Activated CD8-positive, alpha-beta memory T cell treated with anti-CD3 and anti-CD28 coated beads, Interleukin-2, amount 50 U/mL, for 1 hour (primary cell): ENCODE data around the gene CREB3L2.
"Not testable (repeated sequence)": the region's sequence is repeated elsewhere in the genome, so short reads cannot be mapped to it uniquely, and the experiment has no call there.

ENCODE experiments used
- DNase-seq: peaks from one replicate; pipeline ENCODE4 v3.0.0-alpha.2; 2020; ENCODE audit errors: extremely low read depth

CREB3L2 gene

DNA sequence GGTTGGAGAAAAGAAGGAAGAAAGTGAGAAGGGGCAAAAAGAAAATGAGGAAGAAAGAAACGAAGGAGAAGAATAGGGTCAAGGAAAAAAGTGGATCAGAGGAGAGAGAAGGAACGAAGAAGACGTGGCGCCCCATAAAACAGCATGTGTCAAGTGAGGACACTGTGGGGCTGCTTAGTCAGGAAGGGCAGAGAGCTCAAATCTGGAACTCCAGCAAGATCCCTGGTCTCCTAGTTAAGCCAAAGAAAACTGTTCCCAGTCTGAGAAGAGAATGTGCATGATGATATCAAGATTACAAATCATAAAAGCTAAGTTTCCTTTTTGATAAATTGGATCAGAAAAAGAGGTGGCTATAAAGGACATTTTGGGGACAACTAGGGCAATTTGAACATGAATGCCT, 33.0 kb downstream of the CREB3L2 start:
- no peak for DNase-seq

DNA sequence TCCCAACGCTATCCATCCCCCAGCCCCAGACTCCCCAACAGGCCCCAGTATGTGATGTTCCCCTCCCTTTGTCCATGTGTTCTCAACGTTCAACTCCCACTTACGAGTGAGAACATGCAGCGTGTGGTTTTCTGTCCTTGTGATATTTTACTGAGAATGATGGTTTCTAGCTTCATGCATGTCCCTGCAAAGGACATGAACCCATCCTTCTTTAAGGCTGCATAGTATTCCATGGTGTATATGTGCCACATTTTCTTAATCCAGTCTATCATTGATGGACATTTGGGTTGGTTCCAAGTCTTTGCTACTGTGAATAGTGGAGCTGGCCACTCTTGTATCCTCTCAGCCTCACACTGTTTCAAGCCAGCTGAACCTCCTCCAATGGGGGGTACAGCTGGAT, 33.5 kb downstream of the CREB3L2 start:
- not testable (repeated sequence) for DNase-seq

DNA sequence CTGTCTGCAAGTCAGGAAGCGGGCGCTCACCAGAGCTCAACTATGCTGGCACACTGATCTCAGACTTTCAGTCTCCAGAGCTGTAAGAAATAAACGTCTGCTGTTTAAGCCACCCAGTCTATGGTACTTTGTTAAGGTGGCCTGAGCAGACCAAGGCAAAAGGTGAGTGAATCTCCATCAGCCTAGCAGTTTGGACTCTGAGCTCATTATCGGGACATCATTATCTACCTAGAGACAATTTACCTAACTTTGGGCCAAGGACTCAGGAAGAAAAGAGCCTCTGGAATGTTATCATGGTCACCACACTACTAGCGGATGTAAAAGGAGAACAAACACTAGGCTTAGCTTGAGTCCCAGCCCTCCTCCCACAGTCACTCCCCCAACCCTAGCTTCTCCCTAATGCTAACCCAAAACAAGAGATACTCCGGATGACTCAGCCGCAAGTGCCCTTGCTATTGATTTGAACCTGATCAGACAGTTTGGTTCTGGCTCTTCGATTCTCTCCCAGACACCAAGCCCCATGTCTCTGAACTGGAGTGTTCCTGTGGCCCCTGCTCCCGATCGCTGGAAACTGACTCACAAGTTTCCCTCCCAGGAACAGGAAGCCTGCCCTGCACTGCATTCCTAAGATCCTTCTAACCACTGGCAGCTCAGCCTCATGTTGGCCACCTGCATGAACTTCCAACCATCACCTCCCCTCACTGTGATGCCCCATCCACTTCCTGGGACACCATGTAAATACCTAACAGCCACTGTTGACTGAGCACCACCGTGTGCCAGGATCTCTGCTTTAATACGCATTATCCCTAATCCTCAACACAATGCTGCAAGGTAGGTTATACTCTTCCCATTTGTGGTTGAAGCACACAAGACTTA, 34.5 kb downstream of the CREB3L2 start:
- no peak for DNase-seq

DNA sequence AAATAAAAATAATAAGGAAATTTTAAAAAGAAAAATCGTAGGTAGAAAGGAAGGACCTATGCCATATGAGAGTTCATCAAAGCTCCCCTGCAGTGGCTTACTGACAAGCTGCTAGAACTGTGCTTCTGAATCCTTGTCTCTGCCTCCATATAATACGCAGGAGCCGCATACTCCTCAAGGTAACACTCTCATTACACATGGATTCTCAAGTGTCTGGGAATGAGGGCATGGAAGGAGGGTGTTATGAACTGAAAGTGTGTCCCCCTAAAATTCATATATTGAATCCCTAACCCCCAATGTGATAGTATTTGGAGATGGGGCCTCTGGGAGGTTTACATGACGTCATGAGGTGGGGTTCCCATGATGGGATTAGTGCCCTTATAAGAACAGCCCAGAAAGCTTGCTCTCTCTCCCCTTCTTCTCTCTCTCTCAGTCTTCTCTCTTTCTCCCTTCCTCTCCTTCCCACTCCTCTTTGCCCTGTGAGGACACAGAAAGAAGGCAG, 35.2 kb downstream of the CREB3L2 start:
- no peak for DNase-seq

DNA sequence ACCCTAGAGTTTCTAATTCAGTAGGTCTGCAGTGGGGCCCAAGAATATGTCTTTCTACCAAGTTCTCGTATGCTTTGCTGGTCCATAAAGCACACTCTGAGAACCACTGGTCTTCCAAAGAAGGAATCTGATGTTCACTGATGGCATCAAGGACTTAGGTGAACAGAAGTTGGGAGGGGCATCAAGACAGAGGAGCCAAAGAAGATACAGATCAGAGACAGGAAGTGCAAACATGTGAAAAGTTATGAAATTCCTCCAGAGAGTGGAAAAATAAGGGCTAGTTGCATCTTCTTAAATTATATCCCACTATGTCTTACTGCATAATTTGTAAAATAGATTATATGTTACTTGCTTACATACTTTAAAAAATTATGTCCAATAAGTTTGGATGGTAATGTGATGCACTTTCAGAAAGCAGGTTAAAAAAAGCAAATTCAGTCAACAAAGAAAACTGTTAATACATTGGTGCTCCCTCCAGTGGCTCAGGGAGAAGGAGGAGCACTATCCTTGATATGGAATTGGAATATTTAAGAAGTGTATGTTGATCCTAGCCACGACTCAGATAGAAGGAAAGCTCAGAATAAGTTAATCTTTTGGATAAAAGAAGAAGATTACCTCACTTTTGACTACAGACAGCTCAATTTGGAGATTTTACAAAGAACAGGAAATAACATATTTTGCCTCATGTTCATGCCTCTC, 35.8 kb downstream of the CREB3L2 start:
- DNase-seq: no peak

DNA sequence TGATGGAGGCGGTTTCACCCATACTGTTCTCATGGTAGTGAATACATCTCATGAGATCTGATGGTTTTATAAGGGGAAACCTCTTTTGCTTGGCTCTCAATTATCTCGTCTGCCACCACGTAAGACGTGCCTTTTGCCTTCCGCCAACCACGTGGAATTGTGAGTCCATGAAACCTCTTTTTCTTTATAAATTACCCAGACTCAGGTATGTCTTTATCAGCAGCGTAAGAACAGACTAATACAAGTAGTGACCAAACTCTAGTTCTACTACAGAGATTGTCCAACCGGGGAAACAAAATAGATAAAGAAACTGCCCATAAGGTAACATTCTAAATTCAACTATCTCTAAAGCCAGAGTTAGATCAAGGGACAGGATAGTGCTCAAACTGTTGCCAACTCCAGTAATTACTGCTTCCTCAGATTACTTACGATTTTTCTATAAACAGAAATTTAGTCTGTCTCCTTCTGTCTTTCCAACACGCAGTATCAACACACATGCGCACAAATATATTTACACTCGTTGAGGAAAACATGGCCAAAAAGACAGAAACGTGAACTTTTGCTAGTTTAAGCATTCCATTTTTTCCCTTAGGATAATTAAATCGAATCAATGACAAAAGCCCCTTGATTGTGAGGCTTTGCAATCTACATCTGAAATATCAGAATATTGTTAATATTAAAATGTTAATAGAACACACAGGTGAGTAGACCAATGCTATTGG, 36.9 kb downstream of the CREB3L2 start:
- DNase-seq: no peak

DNA sequence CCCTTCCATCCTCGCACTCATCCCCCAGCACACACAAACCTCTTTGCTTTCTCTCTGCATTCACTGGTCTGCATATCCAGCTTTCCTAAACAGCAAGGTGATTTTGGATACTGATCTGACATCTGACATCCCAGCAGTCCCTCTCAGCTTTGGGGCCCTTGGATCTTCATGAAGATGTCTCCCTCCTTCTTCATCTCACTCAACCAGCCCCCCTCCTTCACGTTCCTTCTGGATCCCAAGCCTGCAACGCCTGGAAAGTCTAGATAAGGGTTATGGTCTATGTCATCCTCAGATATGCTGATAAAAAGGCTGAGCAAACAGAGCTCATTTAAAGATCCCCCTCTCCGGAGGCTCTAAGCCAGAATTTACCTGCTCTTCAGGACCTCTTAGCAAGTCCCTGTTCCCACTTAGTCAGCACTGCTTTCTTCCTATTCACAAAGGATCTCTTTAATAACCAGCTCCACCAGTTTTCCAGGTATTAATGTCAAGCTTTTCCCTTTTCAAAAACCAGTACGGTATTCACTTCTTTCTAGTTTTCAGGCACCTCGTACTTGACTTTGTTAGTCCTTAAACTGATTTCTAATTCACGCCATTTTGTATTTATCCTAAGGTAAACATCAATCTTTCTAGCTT, 38.9 kb downstream of the CREB3L2 start:
- DNase-seq: no peak

DNA sequence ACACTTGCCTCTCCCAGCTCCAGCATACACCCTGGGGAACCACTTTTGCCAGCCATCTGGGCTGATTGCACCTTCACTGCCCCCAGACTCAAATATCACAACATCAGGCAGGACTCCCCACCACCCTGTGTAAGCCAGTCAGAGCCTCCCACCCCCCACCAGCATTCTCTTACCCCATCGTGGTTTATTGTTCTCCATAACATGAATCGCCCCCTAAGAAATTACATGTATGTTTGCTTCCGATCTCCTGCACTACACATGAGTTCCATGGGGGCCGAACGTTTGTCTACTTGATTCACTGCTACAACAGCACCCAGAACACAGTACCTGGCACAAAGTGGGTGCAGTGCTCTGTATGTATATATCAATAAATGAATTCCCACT, 39.4 kb downstream of the CREB3L2 start:
- no peak for DNase-seq

DNA sequence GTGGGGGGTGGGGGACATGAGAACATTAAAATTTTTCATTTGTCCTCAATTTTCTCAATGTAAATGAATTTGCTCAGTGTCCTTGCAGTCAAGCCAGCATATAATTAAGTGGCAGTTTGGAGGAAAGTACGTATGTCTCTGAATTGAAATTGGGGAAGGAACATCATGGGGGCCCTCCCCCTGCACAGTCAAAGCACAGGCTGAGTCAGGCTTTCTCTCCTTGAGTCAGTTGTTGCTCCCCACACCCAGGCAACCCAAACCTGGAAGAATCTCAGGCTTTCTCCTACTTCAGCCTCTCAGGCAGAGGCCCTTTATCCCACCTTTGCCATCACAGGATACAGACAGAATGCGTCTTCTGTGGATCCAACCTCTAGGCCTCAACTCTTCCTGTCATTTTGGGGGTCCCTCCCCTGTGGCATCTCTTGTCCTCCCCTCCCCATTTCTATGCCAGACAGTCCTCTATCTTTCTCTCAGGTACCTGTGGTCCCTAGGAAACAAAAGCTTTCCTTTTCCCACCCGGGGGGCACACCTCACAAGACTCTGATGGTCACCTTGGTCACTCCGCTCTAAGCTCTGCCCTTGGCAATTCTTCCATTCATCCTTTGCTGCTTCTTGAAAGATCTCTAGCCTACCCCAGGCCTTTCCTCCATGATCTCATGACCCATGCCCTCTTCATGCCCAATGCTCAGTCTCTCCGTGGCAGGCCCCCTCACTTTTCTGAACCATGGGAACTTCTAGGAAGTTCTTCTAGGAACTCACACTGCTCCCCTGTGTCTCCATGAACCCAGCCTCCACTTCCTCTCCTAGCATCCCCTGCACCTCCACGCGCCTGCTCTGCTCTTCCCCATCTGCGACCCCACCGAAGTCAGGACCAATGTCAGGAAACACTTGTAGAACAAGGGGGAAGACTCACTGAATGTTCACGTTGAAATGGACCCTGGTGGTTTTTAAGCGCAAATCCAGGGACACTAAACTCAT, 40.4 kb downstream of the CREB3L2 start:
- no peak for DNase-seq

DNA sequence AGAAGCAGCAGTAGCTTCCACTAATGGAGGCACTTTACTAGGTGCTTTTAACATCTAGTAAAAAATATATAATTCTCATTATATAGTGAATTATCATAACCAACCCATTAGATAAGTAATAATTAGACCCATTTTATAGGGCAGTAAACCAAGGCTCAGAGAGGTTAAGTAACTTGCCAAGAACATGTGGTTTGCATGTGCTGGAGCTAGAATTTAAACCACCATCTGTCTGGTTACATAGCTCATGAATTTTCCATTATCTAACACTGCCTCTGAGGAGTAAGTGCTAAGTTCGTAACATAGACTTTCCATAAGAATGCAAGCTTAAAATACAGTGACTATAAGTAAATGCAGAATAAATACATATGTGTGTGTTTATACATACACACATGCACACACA, 41.9 kb downstream of the CREB3L2 start:
- no peak for DNase-seq

DNA sequence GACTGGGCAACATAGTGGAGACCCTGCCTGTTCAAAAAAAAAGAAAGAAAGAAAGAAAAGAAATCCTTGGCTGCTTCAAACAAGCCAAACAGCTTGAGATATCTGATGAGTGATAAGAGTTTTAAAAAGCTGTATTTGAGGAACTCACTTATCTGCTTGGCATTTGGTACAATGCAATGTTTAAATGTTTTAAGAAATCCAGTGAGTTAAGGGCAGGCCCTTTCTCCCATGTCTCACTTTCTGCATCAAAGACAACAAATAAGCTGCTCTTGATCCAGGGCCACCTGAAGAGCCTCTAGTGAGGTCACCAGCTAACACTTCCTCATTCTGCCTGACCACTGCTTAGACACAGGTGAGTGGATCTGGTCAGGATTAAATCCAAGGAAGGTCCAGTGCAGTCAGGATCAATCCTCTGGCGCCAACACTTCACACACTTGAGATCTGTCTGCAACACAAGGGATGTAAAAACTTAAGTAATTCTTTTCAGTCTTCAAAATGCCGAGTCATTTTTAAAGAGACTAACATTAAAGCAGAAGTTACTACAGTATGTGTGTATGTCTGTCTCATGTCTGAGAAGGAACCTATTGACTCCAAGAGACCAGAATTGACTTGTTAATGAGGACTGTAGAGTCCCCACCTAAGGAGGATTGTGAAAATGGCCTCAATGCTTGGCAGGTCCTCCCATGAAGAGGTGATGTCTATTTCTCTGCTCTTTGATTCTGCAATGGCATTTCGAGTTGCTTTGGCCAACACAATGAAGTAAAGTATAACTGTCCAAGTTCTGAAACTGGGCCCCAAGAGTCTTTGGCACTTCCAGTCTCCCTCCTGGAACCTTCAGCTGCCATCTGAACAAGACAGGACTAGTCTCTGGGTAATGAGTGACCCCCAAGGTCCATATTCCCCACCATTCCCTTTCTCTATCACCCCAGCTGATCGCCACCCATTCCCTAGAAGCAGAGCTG, 43.1 kb downstream of the CREB3L2 start:
- no peak for DNase-seq

DNA sequence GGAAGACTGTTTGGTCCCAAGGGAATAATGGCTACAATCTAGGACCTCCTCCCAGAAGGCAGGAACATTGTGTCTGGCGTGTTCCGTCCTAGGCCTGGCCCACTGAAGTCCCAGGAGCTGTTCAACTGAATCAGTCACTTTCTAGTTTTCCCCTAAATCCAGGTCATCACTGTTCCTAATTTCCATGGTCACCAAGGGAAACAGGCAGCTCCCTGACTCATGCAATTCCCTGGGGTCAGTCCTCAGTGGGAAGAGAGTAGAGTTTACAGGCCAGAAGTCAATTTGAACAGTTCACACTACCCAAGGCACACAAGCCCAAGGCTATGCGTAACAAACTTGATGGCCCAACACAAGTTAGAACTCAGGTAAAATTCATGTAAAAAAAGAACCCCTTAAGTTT, 44.0 kb downstream of the CREB3L2 start:
- no peak for DNase-seq

DNA sequence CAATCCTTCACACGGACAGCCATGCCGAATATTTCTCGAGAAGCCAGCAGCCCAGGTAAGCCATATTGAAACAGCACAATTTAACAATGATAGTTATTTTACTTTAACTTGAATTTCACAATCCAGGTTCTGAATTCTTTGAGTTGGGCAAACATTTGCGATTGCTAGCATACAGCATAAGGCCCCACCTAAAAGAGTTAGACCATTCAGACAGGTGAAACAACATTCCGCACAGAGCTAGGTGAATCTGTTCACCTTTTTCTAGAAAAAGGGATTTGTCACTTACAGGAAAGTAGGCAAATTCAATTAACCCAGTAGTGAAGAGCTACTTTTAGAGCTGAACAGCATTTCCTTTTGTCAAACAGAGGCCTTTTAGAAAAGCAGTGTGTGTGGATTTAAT, 45.3 kb downstream of the CREB3L2 start:
- DNase-seq: no peak

DNA sequence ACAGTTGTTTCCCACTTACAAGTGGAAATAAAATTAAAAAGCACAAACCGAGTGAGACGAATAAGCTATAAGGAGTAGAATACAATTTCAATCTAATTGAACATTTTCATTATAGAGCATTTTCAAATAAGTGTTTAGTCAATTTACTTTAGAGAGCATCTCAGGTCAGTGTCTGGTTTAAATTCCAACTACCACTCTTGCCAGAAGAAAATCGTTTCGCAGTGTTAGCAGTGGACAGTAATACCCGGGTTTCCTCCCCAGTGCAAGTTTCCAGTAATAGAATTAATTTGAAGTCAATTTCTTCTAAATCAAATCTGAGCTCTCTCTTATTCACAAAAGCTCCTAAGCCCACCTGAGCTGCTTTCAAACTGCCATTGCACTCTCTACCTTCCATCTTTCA, 45.7 kb downstream of the CREB3L2 start:
- no peak for DNase-seq

DNA sequence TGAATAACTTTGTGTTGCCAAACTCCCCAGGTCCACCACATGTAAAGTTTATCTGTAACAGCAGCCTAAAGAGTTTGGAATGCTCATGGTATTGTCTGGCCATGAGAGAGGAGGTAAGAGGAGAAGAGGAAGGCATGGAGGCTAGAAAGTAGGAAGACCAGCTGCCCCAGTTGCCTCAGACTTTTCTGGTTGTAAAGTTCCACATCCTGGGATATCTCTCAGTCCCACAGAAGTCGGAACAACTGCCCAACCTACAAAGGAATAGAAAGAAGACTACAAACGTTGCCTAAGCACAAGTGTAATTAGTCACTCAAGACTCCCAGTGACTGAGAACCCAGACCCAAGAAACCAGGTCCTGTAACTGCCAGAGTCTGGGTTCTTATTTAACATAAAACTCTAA, 47.3 kb downstream of the CREB3L2 start:
- DNase-seq: no peak

DNA sequence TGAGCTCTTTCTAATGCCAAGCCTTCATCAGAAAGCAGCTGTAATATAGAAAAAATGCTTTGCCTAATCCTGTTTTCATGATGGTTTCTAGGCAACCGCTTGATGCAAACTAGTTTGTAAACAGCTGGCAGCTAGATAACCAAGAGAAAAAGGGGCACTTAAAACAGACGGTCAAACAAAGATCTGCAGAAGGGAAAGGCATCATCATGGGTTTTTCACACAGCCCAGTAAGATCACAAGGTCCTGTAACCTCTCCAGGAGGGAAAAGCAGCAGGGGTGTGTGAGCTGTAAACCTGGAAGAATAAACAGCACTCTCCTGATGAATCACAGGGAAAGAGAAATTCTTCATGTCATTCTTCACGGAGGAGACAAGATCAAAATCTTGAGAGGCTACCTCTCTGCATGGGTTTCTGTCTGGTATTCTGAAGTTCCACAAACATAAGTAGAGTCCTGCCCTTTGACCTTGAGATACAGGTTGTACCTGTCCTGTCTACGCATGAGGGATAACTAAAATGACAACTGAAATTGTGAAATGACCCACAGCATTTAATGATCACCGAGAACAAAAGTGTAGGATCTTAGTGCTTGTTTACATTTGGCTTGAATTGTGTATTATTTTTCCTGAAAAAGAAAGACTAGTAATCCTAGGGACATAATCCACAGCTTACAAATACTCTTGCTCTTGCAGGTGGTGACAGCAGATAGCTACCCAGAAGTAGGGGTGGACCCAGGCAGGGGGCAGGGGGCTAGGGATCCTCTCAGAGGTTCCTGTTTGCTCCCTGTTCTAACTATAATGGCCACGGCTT, 48.0 kb downstream of the CREB3L2 start:
- no peak for DNase-seq

DNA sequence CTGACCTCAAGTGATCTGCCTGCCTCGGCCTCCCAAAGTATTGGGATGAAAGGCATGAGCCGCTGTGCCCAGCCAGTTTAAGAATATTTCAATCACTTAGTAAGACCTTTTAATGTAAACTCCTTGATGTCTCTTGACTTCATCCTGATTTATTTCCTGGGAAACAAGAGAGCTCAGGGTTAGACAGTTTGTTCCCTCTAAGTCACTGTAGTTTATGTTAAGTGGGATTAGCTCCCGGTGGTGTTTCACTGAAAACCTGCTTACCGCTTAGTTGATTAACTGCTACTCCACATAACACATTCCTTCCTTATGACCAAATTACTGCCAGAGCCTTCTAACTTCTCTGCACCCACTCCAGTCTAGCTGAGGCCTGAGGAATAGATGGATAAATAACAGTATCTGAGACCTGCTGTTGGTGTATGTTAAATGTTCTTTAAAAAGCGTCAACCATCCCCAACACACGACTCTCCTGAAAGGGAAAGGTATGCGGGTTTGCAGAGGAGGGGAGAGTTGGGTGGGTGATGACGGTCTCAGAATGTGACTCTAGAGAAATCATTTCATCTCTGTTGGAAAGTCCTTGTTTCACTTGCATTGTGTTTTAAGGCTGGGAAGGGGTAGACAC, 48.7 kb downstream of the CREB3L2 start:
- DNase-seq: no peak

DNA sequence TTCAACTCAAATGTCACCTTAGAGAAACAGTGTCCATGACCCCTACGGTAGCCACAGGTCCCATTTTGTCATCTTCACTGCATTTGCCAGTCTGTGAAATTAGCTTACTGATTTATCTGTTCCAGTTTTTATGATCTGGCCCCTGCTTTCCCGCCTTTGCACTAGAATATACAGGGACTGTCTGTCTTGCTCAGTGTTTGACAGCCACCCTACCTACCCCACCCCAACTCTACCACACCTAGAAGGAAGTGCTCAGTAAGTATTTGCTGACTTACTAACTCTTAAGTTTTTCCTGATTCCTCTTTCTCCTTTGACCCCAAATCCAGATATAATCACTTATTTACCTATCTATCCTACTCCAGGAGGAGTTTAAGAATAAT, 49.5 kb downstream of the CREB3L2 start:
- DNase-seq: no peak
